H1 (cell line): ENCODE data around the gene PEX6. TPM values are rescaled to one million over a fixed set of nuclear protein-coding genes. Genes with fewer than 3 reads are reported as not detected.

Source experiments
- RNF2 ChIP-seq: fragments of 200-900, 300-1000 bp; sonication (generic); IDR thresholded peaks from 2 replicates; pipeline ENCODE4 v1.7.1; 2016; ENCODE audit warnings: borderline replicate concordance, low read depth, mild to moderate bottlenecking, antibody characterized with exemption, low read length; ENCODE audit not compliant: poor library complexity, severe bottlenecking; ENCODE audit errors: missing control alignments
- SAP30 ChIP-seq: fragments of 300-600 bp; sonication (generic); IDR thresholded peaks from 2 replicates; pipeline ENCODE4 v1.7.1; 2012; ENCODE audit warnings: low read length, moderate library complexity, mild to moderate bottlenecking, inconsistent platforms; ENCODE audit not compliant: insufficient read depth, insufficient replicate concordance
- TAF7 ChIP-seq: optimal IDR thresholded peaks from 2 replicates; pipeline ENCODE3; 2011; ENCODE audit warnings: low read depth, mild to moderate bottlenecking, inconsistent platforms, low read length, moderate library complexity, borderline replicate concordance
- polyA plus RNA-seq, 7 experiments: library from polyadenylated mRNA; depleted of rRNA in 3 of 7; stranded (reverse) in 5 of 7; unstranded in 2 of 7; fragments of >200 nt in 5 of 7; fragments of 200-250 nt in 2 of 7; gene quantifications; 1 replicate in 5 of 7; 2 replicates in 1 of 7; 4 replicates in 1 of 7; pipeline versions ENCODE4 v1.2.1 to v1.2.3, GENCODE V29; 2011 to 2013; ENCODE audit warnings: missing spikeins in 2 of 7, mixed read lengths in 2 of 7
- total RNA-seq: library from RNA; stranded (reverse); fragmentation: NEBNext Ultra II Directional; extraction: Animal tissue kit (Norgen Biotek cat#: 25700); gene quantifications from 2 replicates; pipeline ENCODE4 v1.2.1, GENCODE V29; 2021

Gene PEX6
- total and polyA plus RNA-seq, 2 of the 8 experiments (the other 6 are each of a cell fraction or from before 2014, with no cell fraction given) = 6.4 to 12.5 TPM

DNA sequence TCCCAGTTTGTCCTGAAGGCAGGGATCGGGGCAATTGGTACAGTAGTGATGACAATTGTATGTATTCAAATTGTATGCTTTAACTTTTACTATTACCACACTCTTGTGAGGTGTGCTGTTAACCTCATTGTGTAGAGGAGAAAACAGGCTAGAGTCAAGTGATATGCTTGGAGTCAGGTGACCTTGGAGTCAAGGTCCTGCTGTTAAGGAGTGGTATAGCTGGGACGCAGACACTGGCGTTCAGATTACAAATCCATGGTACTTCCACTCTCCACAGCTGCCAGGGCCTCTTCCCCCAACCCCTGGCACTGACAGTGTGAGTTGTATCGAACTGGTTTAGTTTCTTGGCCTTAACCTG is 39.2 kb downstream of the PEX6 start (continued):
- TF ChIP-seq RNF2 (no peak), SAP30 (no peak), TAF7 (no peak)
